Measurements from ENCODE around the gene GPR148.

The GPR148 gene

DNA sequence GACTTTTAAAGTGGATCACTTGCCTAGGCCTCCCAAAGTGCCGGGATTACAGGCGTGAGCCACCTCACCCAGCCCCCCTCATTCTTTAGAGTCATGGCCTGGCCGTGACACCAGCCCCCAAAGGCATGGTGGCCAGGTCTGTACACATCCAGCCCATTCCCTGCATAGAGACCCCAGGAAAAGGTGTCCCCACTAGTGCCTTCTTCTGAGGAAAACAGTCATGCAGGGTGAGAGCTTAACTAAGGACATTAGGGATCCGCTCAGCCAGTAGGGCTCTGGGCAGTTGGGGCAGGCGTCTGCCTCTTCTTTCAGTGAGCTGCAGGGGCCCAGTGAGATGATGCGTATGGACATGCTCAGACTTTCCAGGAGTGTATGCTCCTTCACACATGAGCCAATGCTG lies 20.8 kb downstream of the GPR148 start:
- DNase-seq (ENCODE audit: low spot score), result no peak

GRCh38 chr2:130754811-130755210 lies 25.9 kb downstream of the GPR148 start:
- no peak for DNase-seq (ENCODE audit: low spot score)

- no peak for DNase-seq (ENCODE audit: low spot score)
These were observed 26.6 kb downstream of the GPR148 start, which contains the start of gene AMER3 for GRCh38 chr2:130755256-130756052. TSS of gene AMER3 (plus strand) at chr2:130755540. CDS start at chr2:130762073, 6,533 bp downstream.

- DNase-seq (ENCODE audit: low spot score), result peak; percentile 17
These were observed 27.4 kb downstream of the GPR148 start for GRCh38 chr2:130756053-130756873.

GRCh38 chr2:130756874-130757668 lies 28.2 kb downstream of the GPR148 start:
- DNase-seq (ENCODE audit: low spot score), result no peak

GRCh38 chr2:130759906-130760753 lies 31.3 kb downstream of the GPR148 start:
- DNase-seq (ENCODE audit: low spot score), result no peak

GRCh38 chr2:130760754-130761751 lies 32.2 kb downstream of the GPR148 start:
- no peak for DNase-seq (ENCODE audit: low spot score)

- no peak for DNase-seq (ENCODE audit: low spot score)
These were observed 33.4 kb downstream of the GPR148 start for GRCh38 chr2:130762031-130762909.

- DNase-seq (ENCODE audit: low spot score), result no peak
These were observed 34.1 kb downstream of the GPR148 start for GRCh38 chr2:130762910-130763385.

DNA sequence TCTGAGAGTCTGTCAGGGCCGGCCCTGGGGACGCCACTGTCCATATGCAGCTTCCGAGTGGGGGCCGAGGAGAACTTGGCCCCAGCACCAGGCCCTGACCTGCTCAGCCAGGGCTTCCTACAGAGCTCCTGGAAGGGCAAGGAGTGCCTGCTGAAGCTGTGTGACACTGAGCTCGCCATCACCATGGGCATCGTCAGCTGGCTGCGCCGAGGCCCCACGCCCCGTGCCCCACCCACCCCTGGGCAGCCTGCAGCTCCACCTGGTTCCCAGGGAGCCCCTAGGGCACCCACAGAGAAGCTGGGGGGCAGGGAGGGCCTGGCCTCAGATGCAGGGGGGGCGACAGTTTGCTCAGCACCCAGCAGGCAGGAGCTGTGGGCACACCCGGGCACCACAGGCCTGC lies 34.5 kb downstream of the GPR148 start:
- no peak for DNase-seq (ENCODE audit: low spot score)

DNA sequence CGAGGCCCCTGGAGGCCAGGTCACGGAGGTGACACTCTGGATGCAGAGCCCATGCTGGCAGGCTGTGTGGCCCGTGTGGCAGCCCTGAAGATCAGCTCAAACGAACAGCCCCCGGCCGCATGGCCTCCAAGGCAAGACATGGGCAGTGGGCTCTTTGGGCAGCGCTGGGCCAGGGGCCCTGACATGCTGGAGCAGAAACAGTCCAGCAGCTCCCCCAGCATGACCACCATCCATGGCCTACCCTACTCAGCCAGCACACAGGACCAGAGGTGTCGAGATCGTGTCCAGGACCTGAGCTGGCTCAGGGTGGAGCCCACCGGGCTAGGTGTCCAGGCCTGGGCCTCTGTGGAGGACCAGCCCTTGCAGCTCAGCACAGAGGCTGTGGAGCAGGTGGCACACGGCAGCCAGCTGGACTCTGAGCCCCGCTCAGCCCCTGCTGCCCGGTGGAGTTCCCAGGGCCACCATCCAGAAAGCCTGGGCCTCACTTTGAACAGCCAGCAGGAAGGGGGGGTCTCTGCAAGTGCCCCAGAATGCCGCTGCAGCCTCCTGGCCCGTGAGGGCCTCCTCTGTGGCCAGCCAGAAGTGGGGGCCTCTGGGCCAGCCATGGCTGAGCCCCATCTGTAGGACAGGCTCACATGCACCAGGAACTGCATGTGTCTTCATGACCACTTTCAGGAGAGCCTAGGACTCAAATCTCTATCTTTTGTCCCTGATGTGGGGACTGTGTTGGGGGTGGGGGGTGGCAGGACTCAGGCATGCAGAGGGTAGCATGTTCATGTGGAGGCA lies 35.4 kb downstream of the GPR148 start:
- DNase-seq (ENCODE audit: low spot score), result no peak

DNA sequence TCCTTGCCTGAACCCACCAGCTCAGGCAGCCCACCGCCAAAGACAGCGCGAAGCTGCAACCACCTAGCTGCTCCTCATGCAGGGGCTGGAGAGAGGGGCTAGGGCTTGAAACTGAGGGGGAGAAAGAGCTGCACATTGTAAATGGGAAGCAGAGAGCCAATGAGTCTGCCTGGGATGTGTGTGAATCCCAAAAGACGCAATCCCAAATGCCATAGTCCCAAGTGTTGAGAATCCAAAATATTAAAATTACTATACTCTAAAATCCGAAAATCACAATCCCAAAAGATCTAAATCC lies 35.9 kb downstream of the GPR148 start:
- DNase-seq (ENCODE audit: low spot score), result no peak

DNA sequence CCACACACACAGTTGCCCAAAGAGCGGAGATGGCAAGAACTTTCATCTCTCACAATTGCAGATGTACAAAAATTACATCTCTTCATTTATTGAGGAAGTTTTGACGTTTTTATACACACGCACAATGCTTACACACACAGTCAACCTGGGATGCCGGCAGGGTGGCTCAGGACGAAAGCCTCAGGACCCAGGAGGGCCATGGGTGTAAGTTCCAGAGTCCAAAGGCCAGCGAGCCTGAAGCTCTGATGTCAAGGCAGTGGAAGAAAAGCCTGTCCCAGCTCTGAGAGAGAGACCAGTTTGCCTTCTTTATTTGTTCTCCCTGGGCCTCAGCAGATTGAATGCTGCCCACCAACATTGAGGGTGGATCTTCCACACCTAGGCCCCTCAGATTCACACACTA lies 36.6 kb downstream of the GPR148 start:
- no peak for DNase-seq (ENCODE audit: low spot score)

GRCh38 chr2:130766037-130766436 lies 37.2 kb downstream of the GPR148 start:
- no peak for DNase-seq (ENCODE audit: low spot score)

DNA sequence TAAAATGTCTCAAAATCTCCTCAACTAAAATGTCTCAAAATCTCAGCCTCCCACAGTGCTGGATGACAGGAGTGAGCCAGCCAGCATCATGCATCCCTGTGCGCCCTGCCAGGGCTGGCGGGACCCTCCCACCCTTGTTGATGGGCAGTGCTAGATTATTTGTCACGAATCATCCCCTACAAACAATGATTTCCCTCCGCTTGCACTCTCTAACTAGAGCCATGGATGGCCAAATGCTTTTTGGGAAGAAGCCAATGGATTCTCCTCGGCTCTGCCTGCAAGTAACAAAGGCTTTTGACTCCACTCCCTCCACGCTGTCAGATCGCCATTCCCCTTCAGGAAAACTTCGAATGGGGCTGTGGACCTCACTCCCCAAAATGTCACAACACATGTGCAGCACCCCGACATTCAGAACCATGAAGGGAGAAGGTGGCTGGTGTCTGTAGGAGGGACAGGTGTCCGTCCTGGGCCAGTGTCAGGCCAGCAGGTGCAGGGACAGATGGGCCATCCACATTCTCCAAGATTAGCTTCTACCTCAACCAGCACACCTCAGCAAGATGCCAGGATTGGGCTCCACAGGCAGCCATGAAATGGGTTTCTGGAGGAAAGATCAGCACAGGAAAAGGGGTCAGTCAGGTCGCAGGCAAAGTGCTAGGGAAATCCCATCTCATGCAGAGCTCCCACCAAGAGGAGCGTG lies 38.0 kb downstream of the GPR148 start:
- no peak for DNase-seq (ENCODE audit: low spot score)

GRCh38 chr2:130767408-130767775 lies 38.5 kb downstream of the GPR148 start:
- DNase-seq (ENCODE audit: low spot score), result no peak

GRCh38 chr2:130768191-130768855 lies 39.5 kb downstream of the GPR148 start:
- no peak for DNase-seq (ENCODE audit: low spot score)

Data from LoVo (cell line).